ENCODE measurements around the gene FOXS1. TPM values are rescaled to one million over a fixed set of nuclear protein-coding genes. Genes with fewer than 3 reads are reported as not detected.

The FOXS1 gene
- total and polyA plus RNA-seq, 2 experiments from 2014 or later = 0.26 TPM; not detected in 1

GRCh38 chr20:31819083-31819784 lies 26.2 kb downstream of the FOXS1 start, which contains the start of gene MYLK2:
Gene MYLK2, plus strand, starts transcription at chr20:31819356. Its CDS starts 225 bp downstream, at chr20:31819581.
- Histone ChIP-seq H3K27ac (ENCODE audit: low read depth) (no peak within 1 kb of the TSS), H3K36me3 (ENCODE audit: insufficient read depth) (no peaks in the 10 kb centered on the region), H3K9me2 (ENCODE audit: insufficient read depth) (no peaks in the 10 kb centered on the region), H3K27me3 (ENCODE audit: insufficient read depth) (no peaks in the 10 kb centered on the region), H2AFZ (no peak within 1 kb of the TSS), H3K79me2 (replicated peaks; ENCODE audit: insufficient read depth) (no peaks in the 10 kb centered on the region), H3K4me1 (ENCODE audit: insufficient read depth) (peaks cover 13% of the 10 kb centered on the region), H3F3A (replicated peaks; ENCODE audit: low read depth) (0 out of 2 replicates have a peak, but pooled peaks cover 10% of the 10 kb centered on the region), H3K4me2 (no peak within 1 kb of the TSS), H4K20me1 (replicated peaks; ENCODE audit: insufficient read depth) (no peaks in the 10 kb centered on the region; the same call in 1 of the 2 replicates), H3K4me3 (no peak within 1 kb of the TSS)
- no peak for TF ChIP-seq EZH2phosphoT487 (IDR thresholded peaks at IDR 0.05; ENCODE audit: unreplicated experiment)
- TF ChIP-seq ZNF462 (CRISPR knock-in tag; IDR thresholded peaks at IDR 0.05) = no peak
- TF ChIP-seq, protein P1, sequence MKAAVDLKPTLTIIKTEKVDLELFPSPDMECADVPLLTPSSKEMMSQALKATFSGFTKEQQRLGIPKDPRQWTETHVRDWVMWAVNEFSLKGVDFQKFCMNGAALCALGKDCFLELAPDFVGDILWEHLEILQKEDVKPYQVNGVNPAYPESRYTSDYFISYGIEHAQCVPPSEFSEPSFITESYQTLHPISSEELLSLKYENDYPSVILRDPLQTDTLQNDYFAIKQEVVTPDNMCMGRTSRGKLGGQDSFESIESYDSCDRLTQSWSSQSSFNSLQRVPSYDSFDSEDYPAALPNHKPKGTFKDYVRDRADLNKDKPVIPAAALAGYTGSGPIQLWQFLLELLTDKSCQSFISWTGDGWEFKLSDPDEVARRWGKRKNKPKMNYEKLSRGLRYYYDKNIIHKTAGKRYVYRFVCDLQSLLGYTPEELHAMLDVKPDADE (IDR thresholded peaks at IDR 0.05) = no peak
- TF ChIP-seq STAT1 (IDR thresholded peaks at IDR 0.05; ENCODE audit: unreplicated experiment) = no peak
- no peak for TF ChIP-seq NANOG (IDR thresholded peaks at IDR 0.05; ENCODE audit: borderline replicate concordance)
- no peak for TF ChIP-seq POLR2AphosphoS5 (IDR thresholded peaks at IDR 0.05; ENCODE audit: low read depth)
- no peak for TF ChIP-seq JUNB (IDR thresholded peaks at IDR 0.05; ENCODE audit: unreplicated experiment)
- TF ChIP-seq ZNF114 (CRISPR knock-in tag; IDR thresholded peaks at IDR 0.05) = no peak
- no peak for TF ChIP-seq CREB1 (CRISPR knock-in tag; IDR thresholded peaks at IDR 0.05; ENCODE audit: low read depth)
- no peak for TF ChIP-seq ZNF331 (CRISPR knock-in tag; IDR thresholded peaks at IDR 0.05; ENCODE audit: low read depth)
- TF ChIP-seq, protein P2, sequence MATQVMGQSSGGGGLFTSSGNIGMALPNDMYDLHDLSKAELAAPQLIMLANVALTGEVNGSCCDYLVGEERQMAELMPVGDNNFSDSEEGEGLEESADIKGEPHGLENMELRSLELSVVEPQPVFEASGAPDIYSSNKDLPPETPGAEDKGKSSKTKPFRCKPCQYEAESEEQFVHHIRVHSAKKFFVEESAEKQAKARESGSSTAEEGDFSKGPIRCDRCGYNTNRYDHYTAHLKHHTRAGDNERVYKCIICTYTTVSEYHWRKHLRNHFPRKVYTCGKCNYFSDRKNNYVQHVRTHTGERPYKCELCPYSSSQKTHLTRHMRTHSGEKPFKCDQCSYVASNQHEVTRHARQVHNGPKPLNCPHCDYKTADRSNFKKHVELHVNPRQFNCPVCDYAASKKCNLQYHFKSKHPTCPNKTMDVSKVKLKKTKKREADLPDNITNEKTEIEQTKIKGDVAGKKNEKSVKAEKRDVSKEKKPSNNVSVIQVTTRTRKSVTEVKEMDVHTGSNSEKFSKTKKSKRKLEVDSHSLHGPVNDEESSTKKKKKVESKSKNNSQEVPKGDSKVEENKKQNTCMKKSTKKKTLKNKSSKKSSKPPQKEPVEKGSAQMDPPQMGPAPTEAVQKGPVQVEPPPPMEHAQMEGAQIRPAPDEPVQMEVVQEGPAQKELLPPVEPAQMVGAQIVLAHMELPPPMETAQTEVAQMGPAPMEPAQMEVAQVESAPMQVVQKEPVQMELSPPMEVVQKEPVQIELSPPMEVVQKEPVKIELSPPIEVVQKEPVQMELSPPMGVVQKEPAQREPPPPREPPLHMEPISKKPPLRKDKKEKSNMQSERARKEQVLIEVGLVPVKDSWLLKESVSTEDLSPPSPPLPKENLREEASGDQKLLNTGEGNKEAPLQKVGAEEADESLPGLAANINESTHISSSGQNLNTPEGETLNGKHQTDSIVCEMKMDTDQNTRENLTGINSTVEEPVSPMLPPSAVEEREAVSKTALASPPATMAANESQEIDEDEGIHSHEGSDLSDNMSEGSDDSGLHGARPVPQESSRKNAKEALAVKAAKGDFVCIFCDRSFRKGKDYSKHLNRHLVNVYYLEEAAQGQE (IDR thresholded peaks at IDR 0.05; ENCODE audit: unreplicated experiment) = no peak
- TF ChIP-seq EZH2 (IDR thresholded peaks at IDR 0.05; ENCODE audit: low read depth, unreplicated experiment) = no peak
- TF ChIP-seq, protein P3, sequence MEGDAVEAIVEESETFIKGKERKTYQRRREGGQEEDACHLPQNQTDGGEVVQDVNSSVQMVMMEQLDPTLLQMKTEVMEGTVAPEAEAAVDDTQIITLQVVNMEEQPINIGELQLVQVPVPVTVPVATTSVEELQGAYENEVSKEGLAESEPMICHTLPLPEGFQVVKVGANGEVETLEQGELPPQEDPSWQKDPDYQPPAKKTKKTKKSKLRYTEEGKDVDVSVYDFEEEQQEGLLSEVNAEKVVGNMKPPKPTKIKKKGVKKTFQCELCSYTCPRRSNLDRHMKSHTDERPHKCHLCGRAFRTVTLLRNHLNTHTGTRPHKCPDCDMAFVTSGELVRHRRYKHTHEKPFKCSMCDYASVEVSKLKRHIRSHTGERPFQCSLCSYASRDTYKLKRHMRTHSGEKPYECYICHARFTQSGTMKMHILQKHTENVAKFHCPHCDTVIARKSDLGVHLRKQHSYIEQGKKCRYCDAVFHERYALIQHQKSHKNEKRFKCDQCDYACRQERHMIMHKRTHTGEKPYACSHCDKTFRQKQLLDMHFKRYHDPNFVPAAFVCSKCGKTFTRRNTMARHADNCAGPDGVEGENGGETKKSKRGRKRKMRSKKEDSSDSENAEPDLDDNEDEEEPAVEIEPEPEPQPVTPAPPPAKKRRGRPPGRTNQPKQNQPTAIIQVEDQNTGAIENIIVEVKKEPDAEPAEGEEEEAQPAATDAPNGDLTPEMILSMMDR (conservative IDR thresholded peaks at IDR 0.05; ENCODE audit: low read depth in 2 of 2) = no peak
- Mint-ChIP-seq H3K9me3 (no peaks in the 10 kb centered on the region), H3K27ac (no peak within 1 kb of the TSS), H3K36me3 (ENCODE audit: low read depth) (no peaks in the 10 kb centered on the region), H3K27me3 (ENCODE audit: insufficient read depth, low read depth, poor library complexity) (peaks cover 14% of the 10 kb centered on the region), H3K4me3 (no peak within 1 kb of the TSS), H3K4me1 (peaks cover 12% of the 10 kb centered on the region)
- ATAC-seq (no peak), DNase-seq (ENCODE audit: low spot score) (peak; percentile 37)
